Mucosa of gallbladder (tissue), 1 donor: Measurements from ENCODE around the gene ELFN2. TPM values are rescaled to one million over a fixed set of nuclear protein-coding genes. Genes with fewer than 3 reads are reported as not detected.
"Not testable (repeated sequence)": the region's sequence is repeated elsewhere in the genome, so short reads cannot be mapped to it uniquely, and the experiment has no call there.

Experiments
- DNase-seq: peaks from one replicate; pipeline ENCODE4 v3.0.0-alpha.2; 2020; ENCODE audit warnings: low spot score
- total RNA-seq: library from RNA; stranded (reverse); gene quantifications from one replicate; pipeline ENCODE4 v1.2.1, GENCODE V29; 2021
- donor health status: DM: no; HTN: no; CAD: no.

Gene ELFN2, protein sequence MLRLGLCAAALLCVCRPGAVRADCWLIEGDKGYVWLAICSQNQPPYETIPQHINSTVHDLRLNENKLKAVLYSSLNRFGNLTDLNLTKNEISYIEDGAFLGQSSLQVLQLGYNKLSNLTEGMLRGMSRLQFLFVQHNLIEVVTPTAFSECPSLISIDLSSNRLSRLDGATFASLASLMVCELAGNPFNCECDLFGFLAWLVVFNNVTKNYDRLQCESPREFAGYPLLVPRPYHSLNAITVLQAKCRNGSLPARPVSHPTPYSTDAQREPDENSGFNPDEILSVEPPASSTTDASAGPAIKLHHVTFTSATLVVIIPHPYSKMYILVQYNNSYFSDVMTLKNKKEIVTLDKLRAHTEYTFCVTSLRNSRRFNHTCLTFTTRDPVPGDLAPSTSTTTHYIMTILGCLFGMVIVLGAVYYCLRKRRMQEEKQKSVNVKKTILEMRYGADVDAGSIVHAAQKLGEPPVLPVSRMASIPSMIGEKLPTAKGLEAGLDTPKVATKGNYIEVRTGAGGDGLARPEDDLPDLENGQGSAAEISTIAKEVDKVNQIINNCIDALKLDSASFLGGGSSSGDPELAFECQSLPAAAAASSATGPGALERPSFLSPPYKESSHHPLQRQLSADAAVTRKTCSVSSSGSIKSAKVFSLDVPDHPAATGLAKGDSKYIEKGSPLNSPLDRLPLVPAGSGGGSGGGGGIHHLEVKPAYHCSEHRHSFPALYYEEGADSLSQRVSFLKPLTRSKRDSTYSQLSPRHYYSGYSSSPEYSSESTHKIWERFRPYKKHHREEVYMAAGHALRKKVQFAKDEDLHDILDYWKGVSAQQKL
- 31.2 TPM for total RNA-seq

DNA sequence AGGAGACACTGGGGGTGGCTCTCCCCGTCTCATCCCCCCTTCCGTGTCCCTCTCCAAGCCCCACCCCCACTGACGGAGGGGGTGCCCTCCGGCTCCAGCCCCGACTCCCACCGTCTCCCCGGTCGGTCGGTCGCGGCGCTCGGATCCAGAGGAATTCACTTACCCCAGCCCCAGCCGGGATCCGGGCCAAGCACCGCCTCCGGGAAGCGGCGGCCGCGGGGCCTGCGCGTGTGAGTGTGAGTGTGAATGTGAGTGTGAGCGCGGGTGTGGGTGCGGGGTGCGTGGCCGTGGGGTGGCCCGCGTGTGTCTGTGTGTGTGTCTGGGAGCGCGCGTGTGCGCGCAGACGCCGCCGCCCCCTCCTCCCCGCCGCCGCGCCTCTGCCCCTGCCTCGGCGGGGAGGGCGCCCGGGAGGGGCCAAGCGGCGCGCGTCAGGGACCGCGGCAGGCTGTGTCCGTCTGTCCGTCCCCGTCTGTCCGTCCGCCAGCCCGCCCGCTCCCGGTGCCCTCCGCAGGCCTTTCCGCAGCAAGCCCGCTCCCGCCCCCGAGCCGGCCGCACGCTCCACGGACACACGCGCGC, at the start of gene ELFN2:
Gene ELFN2, minus strand, starts transcription at position 345 of the 576 bp plus-strand sequence. CDS start 51,945 bp downstream, outside the sequence.
- DNase-seq: no peak

DNA sequence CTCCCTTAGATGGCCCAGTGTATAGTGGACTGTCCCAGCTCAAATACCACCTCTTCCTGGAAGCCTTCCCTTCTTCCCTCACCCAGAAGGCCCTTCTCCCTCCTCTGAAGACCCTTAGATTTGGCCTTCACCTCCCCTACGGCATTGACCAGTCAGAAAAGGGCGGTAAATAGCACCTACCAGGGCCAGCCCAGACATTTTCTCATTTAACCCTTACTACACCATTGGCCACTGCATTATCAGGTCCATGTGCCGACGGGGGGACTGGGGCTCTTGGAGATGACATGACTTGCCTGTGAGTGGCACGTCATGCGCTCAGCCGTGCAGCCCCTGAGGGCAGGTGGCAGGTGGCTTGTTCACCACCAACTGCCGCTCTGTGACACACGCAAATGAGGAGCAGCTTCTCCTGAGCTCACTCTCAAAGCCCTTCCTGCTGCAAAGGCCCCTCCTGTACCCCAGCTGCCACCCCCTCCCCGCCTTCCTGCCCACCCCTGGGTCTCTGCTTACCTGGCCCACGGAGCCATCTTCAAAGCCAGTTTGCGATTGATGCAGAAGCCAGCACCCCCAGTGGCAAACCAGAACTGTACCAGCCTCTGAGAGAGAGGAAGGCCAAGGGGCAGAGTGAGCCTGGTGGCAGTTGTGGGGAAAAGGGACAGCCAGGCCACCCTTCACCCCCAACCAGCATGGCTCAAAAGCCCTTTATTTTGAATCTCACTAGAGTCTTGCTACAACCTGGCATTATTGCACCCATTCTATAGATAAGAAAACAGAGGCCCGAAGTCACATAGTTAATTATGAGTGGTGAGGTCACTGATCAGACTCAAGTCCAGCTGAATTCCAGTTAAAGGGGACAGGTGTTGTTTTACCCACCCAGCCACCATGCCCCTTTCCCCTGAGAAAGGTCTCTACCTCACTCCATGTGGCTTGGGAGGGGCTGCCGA, 49.4 kb upstream of the ELFN2 start:
- no peak for DNase-seq

DNA sequence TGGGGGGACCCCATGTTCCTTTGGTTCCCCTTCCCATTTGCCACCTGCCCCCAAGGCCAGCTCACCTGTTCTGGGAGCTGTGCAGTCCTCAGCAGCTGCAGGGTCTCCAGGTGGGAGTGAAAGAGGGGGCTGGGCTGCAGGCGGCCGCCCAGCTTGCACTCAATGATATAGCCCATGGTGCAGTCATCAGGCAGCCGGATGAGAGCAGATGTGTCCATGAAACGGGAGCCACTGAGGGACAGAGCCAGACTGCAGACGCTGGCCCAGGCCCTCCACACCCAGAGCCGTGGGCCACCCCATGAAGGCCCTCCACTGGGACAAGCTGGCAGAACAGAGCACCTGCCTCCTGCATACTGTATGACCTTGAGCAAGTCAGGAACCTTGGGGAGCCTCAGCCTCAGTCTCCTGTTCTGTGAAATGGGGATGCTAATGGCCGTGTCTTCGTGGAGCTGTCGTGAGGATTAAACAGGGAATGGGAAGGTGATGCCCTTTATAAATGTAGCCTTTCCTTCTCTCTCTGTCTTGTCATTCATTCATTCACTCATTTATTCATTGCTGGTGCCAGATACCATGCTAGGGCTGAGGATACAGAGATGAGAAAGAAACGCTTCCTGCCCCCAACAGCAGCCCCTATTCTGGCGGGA, 47.3 kb upstream of the ELFN2 start:
- no peak for DNase-seq

DNA sequence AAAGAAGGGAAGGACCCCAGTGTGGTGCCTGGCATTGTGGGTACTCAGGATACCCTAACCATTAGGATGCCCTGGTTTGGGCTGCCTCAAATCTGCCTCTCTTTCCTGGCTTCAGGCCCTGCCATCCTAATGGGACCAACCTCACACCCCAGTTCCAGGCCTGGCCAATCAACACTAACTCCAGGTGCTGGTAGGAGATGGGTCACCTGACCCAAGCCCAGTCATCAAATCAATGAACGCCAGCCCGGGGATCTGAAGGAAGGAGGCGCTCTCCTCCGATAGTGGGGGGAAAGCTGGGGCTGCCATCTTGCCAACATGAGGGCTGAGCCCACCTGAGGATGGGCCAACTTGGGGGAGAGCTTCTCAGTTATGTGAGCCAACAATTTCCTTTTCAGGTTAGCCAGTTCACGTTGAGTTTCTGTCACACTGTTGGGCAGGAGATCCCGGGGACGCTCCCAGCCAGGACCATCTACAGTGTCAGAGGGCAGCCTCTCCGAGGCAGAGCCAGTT, 46.2 kb upstream of the ELFN2 start:
- no peak for DNase-seq

DNA sequence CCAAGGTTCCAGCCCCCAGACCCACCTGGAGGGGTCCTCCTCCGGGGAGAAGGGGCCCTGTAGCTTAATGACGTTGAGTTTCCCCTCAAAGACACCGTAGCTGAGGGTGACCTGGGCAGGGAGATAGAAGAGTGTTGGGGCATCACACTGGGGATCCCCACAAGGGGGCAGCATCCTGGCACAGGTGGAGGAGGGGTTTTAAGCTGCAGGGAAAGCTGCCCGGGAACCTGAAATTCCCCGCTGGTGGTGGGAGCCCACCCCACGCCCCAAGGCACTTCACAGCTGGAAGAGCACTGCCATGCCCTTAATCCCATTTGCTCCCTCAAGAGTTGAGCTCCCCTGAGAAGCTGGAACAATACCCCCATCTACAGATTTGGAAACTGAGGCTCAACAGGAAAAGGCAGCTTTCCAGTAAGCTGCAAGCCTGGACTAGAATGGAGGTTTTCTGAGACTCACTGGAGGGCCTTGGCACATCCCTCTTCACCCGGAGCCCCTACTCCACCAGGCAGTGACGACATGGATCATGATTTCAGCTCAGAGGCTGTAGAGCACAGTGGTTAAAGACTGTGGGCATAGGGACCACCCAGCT, 45.2 kb upstream of the ELFN2 start:
- DNase-seq: no peak

DNA sequence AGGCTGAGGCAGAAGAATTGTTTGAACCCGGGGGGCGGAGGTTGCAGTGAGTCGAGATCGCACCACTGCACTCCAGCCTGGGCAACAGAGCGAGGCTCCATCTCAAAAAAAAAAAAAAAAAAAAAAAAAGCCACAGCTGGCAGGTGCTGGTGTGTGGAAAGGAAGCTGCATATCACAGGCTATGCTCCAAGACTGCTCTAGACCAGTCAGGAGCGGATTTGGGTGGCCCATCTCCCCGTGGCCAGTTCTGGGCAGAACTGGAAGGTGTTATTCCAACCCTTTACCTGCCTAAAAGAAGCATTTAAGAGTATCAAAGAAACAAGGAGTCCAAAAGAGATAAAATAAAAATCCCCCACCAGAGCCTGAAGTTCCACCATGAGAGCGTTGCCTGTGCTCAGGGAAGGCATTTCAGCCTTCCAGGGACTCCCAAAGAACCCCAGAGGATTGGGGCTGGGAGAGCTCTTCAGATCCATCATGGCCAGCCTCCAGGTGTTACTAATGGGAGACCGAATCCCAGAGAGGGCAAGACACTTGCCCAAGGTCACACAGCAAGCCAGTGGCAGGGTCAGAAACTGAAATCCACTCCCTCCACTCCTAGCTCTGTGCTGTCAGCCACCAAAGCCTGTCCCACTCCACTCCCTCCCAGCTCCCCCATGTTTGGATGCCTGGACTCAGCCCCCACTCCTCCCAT, 44.6 kb upstream of the ELFN2 start:
- DNase-seq: no peak

DNA sequence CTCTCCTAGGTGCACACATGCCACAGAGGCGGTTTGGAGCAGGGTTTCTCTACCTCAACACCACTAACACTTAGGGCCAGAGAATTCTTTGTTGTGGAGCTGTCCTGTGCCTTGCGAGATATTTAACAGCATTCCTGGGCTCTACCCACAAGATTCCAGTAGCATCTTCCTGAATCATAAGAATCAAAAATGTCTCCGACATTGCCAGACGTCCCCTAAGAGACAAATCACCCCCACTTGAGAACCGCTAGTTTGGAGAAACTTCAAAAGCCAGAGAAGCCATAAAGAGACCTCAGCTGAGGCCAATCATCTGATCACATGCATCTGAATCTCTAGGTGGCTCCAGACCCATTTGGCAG, 42.8 kb upstream of the ELFN2 start:
- no peak for DNase-seq

DNA sequence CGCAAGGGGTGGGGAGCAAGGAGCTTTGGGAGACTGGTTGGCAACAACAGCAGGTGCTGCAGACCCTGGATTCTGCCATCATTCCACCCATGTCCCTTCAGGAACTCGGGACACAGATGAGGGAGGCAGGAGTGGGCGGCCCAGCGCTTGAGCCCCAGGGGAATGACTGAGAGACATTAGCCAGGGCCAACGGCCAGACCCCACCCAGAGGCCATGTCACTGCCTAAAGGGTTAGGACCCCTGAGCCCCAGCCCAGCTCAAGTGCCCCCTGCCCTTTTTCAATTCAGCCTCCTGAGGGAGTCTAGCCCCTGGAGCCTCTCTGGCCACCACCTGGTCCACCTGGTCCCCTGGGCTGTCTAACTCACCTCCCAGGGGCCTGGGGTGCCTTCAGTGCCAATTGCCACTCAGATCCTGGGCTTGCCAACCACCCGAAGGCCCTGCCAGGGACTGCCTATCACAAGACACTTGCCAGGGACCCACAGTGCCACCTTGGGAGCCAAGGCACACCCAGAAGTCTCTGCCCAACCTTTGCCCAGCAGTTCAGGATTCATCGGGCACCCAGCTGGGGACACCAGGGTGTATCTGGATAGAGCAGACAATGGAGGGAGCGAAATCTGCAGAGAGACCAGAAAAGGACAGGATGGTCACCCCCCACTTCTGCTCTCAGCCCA, 42.3 kb upstream of the ELFN2 start:
- DNase-seq: no peak

DNA sequence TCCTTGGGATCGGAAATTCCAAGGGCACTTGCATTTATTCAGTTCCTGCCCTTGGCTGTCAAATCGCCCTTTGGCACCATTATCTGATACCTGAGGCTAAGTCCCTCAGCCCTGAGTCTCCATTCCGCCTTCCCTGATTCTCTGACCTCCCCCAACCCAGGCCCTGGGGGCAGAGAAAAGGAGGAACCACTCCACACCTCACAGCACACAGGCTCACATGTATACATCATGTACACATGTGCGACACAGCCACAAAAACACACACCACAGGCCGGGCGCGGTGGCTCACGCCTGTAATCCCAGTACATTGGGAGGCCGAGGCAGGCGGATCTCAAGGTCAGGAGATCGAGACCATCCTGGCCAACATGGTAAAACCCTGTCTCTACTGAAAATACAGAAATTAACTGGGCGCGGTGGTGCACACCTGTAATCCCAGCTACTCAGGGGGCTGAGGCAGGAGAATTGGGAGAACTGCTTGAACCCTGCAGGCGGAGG, 41.0 kb upstream of the ELFN2 start:
- not testable (repeated sequence) for DNase-seq

DNA sequence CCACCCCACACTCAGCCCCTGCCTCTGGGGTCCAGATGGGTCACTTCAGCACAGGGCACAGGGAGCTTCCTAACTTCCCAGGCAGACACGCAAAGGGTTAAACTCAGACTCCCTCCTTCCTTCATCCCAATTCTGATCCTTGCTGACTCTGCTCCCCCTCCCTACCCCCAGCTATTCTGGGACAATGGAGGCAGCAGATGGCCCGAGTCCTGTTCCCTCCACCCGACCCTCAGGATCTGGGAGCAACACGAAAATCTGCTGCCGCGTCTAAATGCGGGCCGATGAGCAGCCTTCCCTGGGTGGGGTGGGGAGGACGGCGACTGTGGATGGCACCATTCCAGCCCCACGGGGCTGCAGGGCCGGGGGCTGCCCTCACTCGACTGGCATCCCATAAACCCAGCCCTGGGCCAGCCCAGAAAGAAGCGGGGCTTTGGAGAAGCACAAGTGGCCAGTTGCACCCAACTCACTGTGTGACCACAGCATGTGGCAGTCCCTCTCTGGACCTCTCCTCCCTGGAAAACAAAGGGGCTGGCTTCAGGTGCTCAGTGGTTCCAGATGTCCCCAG, 40.2 kb upstream of the ELFN2 start:
- no peak for DNase-seq

DNA sequence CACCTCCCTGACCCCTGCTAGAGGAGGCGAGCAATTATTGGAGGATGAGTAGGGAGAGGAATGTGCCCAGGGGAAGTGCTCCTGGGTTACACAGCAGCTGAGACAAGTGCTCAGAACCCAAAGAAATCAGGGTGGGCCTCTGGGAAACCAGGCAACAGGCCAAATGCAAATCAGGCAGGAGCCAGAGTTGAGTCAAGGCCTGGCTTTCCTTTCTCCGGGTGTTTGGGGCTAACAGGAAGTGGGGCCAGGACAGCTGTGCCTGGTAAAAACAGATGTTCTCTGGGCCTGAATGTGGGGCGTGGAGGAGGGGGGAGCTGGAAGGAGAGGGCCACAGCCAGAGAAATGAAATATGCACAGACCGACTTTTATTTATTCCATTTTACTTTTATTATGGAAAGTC, 36.9 kb upstream of the ELFN2 start:
- no peak for DNase-seq

DNA sequence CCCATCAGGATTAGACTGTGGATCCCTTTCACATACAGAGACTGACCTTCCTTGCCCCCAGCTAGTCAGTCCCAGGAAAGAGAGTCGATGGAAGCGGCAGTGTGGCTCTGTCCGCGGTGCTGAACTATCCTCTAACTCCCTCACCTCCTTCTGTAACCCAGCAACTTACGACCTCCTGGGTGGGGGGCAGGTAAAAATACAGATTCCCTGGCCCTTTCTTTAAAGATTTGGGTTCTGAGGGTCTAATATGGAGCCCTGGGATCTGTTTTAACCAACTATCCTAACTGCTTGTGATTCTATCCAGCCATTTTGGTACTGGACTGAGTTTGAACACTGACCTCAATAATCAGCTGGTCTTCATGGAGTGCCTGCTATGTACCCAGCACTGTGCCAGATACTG, 35.7 kb upstream of the ELFN2 start:
- no peak for DNase-seq

DNA sequence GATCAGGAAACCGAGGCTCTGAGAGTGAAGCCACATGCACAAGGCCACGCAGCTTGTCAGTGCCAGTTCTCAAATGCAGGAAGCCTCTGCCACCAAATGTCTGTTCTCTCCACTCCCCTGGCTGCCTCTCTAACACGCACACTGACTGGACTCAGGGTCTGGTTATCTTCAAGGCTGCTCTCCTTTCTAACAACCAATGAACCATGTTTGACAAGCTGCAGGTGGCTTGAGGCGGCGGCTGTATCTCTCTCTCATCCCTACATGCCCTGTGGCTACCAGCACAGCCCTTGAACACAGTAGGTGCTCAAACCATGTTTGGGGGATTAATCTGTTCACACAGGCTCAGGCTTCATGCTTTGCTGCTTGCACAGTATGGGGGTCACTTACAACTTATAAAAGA, 35.2 kb upstream of the ELFN2 start:
- no peak for DNase-seq

DNA sequence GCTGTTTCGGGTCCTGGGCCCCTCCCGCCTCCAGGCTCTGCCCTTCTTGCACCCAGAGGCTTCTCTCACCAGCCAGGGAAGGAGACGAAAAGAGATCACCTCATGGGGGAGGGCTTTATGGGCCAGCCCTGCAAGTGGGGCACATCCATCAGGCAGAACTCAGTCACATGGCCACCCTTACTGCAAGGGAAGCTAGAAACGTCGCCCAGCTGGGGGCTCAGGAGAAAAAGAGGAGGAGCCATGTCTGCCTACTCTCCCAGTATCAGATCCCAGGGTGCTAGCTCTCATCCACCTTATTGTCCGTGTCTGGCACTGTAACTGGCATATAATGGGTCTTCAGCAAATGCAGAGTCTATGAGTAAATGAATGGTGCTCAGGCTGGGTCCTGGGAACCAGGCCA, 34.7 kb upstream of the ELFN2 start:
- no peak for DNase-seq

DNA sequence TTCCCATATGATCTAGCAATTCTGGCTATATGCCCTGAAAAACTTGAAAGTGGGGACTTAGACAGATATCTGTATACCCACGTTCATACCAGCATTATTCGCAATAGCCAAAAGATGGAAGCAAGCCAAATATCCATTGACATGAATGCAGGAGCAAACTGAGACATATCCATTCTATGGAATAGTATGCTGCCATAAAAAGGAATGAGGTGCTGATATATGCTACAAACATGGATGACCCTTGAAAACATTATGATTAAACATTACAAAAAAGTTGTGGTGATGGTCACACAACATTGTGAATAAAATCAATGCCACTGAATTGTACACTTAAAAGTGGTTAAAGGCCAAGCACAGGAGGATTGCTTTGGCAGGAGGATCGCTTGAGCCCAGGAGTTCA, 33.4 kb upstream of the ELFN2 start:
- DNase-seq: no peak

DNA sequence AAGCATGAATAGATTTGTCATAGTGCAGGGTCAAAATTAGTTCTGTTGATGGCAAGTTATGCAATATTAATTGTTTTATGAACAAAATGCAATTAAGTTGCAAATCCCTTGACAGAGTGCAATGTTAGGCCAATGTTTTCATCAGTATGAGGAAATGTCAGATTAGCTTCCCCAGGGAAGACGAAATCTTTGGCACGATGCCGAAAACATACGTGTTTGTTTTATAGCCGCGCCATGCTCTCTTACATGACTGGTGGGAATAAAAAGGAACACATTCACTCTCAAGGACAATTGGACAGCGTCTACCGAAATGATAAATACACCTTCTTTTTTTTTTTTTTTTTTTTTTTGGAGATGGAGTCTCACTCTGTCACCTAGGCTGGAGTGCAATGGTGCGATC, 31.9 kb upstream of the ELFN2 start:
- no peak for DNase-seq

DNA sequence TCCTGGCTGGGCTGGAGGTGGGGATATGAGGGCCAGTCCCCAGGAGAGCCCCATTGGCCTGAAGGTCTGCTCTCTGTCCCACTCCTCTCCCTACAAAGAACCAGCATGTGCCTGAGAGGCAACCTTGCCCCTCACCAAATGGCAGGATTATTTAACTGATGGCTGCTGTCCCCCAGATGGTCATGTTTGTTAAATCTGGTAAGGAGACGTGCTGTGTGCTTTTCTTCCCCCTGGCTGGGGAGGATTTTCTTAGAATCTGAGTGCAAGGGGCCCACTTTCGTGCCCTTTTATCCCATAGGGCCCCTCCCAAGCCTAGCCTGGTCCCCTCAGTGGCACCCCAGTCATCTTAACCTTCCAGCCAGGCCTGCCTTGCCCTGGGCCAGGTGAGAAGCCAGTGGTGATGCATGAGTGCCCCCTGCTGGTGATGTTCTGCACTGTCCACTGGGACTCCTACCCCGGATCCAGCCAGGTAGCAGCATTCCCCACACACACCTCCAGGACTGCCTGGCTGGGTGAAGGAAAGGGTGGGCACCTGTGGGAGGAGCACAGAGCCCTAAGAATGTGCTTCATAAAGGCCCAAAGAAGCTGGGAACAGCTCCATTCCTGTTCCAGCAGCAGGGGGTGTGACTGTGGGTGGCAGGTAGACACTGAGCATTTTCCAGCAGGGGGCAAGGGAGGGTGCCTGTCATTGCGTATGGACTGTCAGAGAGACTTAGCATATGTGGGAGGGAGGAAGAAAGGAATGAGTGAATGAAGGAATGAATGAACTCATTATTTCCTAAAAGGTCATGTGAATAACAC, 30.0 kb upstream of the ELFN2 start:
- DNase-seq: peak; percentile 81

DNA sequence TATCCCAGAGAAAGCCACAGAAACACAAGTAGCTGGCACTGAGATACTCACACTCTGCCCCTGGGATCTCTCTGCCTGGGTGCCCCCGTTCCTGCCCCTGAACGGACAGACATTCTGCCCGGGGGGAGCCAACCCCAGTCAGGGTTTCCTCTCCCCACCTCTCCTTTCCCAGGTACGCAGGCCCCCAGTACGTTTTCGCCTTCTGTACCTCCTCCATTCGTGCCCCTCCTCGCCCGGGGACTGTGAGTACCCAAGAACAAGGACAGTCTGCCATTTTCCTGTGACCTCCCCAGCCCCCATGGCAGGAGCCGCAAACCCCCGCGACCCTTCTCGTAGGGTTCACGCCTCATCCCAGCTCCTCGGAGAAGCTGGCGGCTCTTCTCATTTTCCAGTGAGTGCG, 29.1 kb upstream of the ELFN2 start:
- no peak for DNase-seq
